A549 (cell line): Measurements from ENCODE around the gene CETP. TPM values are rescaled to one million over a fixed set of nuclear protein-coding genes. Genes with fewer than 3 reads are reported as not detected.

Experiments
- ATAC-seq, 2 experiments: fragments of 200-7000 bp in 1 of 2; fragments of >200 bp in 1 of 2; cut with Nextera tagmentation in 1 of 2; cut with Tn5 transposase in 1 of 2; 3 replicates each; pipeline versions ENCODE4 v1.8.0 to v1.9.1; 2018 to 2020; ENCODE audit warnings: mild to moderate bottlenecking in 1 of 2, moderate library complexity in 1 of 2
- CTCF ChIA-PET: fragments of 300-600 bp; sonication (Branson Sonifier 250); formaldehyde crosslinking; extraction: SDS; loops from one replicate; lab custom pipeline; 2021; ENCODE audit warnings: antibody characterized with exemption, inconsistent platforms; lab: Yijun Ruan, JAX
- POLR2A ChIA-PET: fragments of 350-600 bp; formaldehyde crosslinking; extraction: SDS; loops from one replicate; lab custom pipeline; 2021; ENCODE audit warnings: antibody characterized with exemption, inconsistent platforms; lab: Yijun Ruan, JAX
- DNase-seq, 2 experiments: peaks; one replicate each; pipeline versions ENCODE4 v3.0.0 to v3.0.0-alpha.2; 2011 to 2016; ENCODE audit warnings: low read depth in 1 of 2, low spot score in 1 of 2
- FAIRE-seq: peaks from 2 replicates; lab custom pipeline; 2011; peaks lifted over from hg19 to GRCh38; lab: Jason Lieb, UNC
- H3K27ac ChIP-seq, 2 experiments: fragments of >200 bp; sonication (Bioruptor Twin); formaldehyde crosslinking; 3 replicates each; pipeline ENCODE4 v1.5.1; 2016 to 2017
- H3K4me1 ChIP-seq: fragments of >200 bp; sonication (Bioruptor Twin); formaldehyde crosslinking; 3 replicates; pipeline ENCODE4 v1.6.1; 2016
- H3K4me2 ChIP-seq: fragments of >200 bp; sonication (Bioruptor Twin); formaldehyde crosslinking; 3 replicates; pipeline ENCODE4 v1.6.1; 2016
- H3K4me3 ChIP-seq: fragments of >200 bp; sonication (Bioruptor Twin); formaldehyde crosslinking; 3 replicates; pipeline ENCODE4 v1.5.1; 2016
- H3K9me3 ChIP-seq: fragments of >200 bp; sonication (Bioruptor Twin); formaldehyde crosslinking; 3 replicates; pipeline ENCODE4 v1.6.1; 2016
- CEBPB ChIP-seq, 2 experiments: fragments of >200 bp in 1 of 2; sonication (Bioruptor Twin) in 1 of 2; formaldehyde crosslinking in 1 of 2; IDR thresholded peaks; 2 replicates each; pipeline ENCODE4 v1.6.1; 2012 to 2016
- CHD2 ChIP-seq: fragments of 150-350 bp; IDR thresholded peaks from 2 replicates; pipeline ENCODE4 v1.6.1; 2014; ENCODE audit warnings: low read length; ENCODE audit not compliant: partially characterized antibody
- CHD4 ChIP-seq: fragments of 200-600 bp; sonication (generic); IDR thresholded peaks from 2 replicates; pipeline ENCODE4 v1.6.1; 2016; ENCODE audit warnings: antibody characterized with exemption, mild to moderate bottlenecking, borderline replicate concordance
- EP300 ChIP-seq, 2 experiments: fragments of >200 bp; sonication (Bioruptor Twin); formaldehyde crosslinking; IDR thresholded peaks; 2 replicates in 1 of 2; 3 replicates in 1 of 2; pipeline ENCODE4 v1.6.1; 2016 to 2017
- FOSL2 ChIP-seq, 2 experiments: fragments of 450-650 bp in 1 of 2; fragments of >200 bp in 1 of 2; sonication (Bioruptor Twin) in 1 of 2; formaldehyde crosslinking; IDR thresholded peaks; 2 replicates each; pipeline versions ENCODE4 v1.5.0 to v1.6.1; 2016 to 2020; ENCODE audit warnings: mild to moderate bottlenecking in 1 of 2, moderate library complexity in 1 of 2
- FOXS1 ChIP-seq: fragments of 250-450 bp; sonication (Bioruptor Pico); IDR thresholded peaks from 2 replicates; pipeline ENCODE4 v1.5.0; 2020; ENCODE audit warnings: mild to moderate bottlenecking, moderate library complexity
- HDAC2 ChIP-seq: fragments of 200-600 bp; sonication (generic); IDR thresholded peaks from 2 replicates; pipeline ENCODE4 v1.6.1; 2016
- HMGXB4 ChIP-seq: fragments of 250-450 bp; sonication (Bioruptor Pico); IDR thresholded peaks from 2 replicates; pipeline ENCODE4 v1.5.0; 2021; ENCODE audit warnings: mild to moderate bottlenecking, moderate library complexity, borderline replicate concordance
- HOXA7 ChIP-seq: fragments of 250-450 bp; sonication (Bioruptor Pico); IDR thresholded peaks from 2 replicates; pipeline ENCODE4 v1.5.0; 2020; ENCODE audit warnings: mild to moderate bottlenecking, moderate library complexity
- JUN ChIP-seq, 2 experiments: fragments of >200 bp; sonication (Bioruptor Twin); formaldehyde crosslinking; IDR thresholded peaks; 2 replicates in 1 of 2; 3 replicates in 1 of 2; pipeline ENCODE4 v1.6.1; 2016 to 2017
- KDM5A ChIP-seq: fragments of 200-600 bp; sonication (generic); IDR thresholded peaks from 2 replicates; pipeline ENCODE4 v1.6.1; 2016; ENCODE audit warnings: antibody characterized with exemption, mild to moderate bottlenecking
- NFE2L2 ChIP-seq: fragments of 150-350 bp; conservative IDR thresholded peaks from 2 replicates; pipeline ENCODE4 v1.6.1; 2014; ENCODE audit warnings: low read length
- NPAS2 ChIP-seq: fragments of 250-450 bp; sonication (Bioruptor Pico); IDR thresholded peaks from 2 replicates; pipeline ENCODE4 v1.8.0; 2022; ENCODE audit warnings: mild to moderate bottlenecking, moderate library complexity, borderline replicate concordance
- PBX3 ChIP-seq: IDR thresholded peaks from 2 replicates; pipeline ENCODE4 v1.6.1; 2012
- PHF8 ChIP-seq: fragments of 200-600 bp; sonication (generic); IDR thresholded peaks from 2 replicates; pipeline ENCODE4 v1.6.1; 2016; ENCODE audit warnings: low read depth, mild to moderate bottlenecking, antibody characterized with exemption, moderate library complexity, borderline replicate concordance
- RAD21 ChIP-seq, 2 experiments: fragments of >200 bp in 1 of 2; sonication (Bioruptor Twin) in 1 of 2; formaldehyde crosslinking in 1 of 2; IDR thresholded peaks in 1 of 2; conservative IDR thresholded peaks in 1 of 2; 2 replicates in 1 of 2; 3 replicates in 1 of 2; pipeline ENCODE4 v1.6.1; 2012 to 2018; ENCODE audit warnings: inconsistent platforms in 1 of 2
- RCOR1 ChIP-seq: fragments of 150-350 bp; IDR thresholded peaks from 2 replicates; pipeline ENCODE4 v1.6.1; 2014; ENCODE audit warnings: antibody characterized with exemption, low read length, low read depth
- RFX5 ChIP-seq: fragments of 450-650 bp; IDR thresholded peaks from 2 replicates; pipeline ENCODE4 v1.7.1; 2014; ENCODE audit warnings: antibody characterized with exemption, mild to moderate bottlenecking, moderate library complexity
- RNF2 ChIP-seq: fragments of 200-600 bp; sonication (generic); IDR thresholded peaks from 2 replicates; pipeline ENCODE4 v1.6.1; 2016; ENCODE audit warnings: low read depth, mild to moderate bottlenecking, antibody characterized with exemption, moderate library complexity, borderline replicate concordance
- SREBF2 ChIP-seq: fragments of 450-650 bp; IDR thresholded peaks from 2 replicates; pipeline ENCODE4 v1.6.1; 2014; ENCODE audit warnings: mild to moderate bottlenecking, moderate library complexity
- ZFP36 ChIP-seq: fragments of 450-650 bp; IDR thresholded peaks from 2 replicates; pipeline ENCODE4 v1.6.1; 2014; ENCODE audit warnings: borderline replicate concordance; ENCODE audit not compliant: partially characterized antibody
- ZSCAN20 ChIP-seq: fragments of 250-450 bp; sonication (Bioruptor Pico); IDR thresholded peaks from 2 replicates; pipeline ENCODE4 v1.8.0; 2022; ENCODE audit warnings: mild to moderate bottlenecking, moderate library complexity
- WGBS: methylation state at CpG from one replicate; pipeline ENCODE4 v1.1.6; 2017; ENCODE audit errors: missing lambda C conversion rate; 5-methylcytosine and 5-hydroxymethylcytosine counted together
- polyA plus RNA-seq, 4 experiments: library from polyadenylated mRNA; depleted of rRNA in 3 of 4; stranded (reverse); fragments of >200 nt; fragmentation: RNase III in 1 of 4; extraction: RNeasy Plus Mini Kit Qiagen cat#74134 plus additional on column Dnase treatment in 1 of 4; gene quantifications; 2 replicates in 3 of 4; 3 replicates in 1 of 4; pipeline ENCODE4 v1.2.3, GENCODE V29; 2011 to 2017
- TF ChIP-seq, protein P1 (sequence below): IDR thresholded peaks from 2 replicates; pipeline ENCODE4 v1.6.1; 2012
- TF ChIP-seq, protein P2 (sequence below): fragments of >200 bp; sonication (Bioruptor Twin); formaldehyde crosslinking; IDR thresholded peaks from 3 replicates; pipeline ENCODE4 v1.6.1; 2016

Gene CETP
- polyA plus RNA-seq, 2 of the 4 experiments (the other 2 are of a cell fraction): not detected

- ATAC-seq: no peak
- POLR2A ChIA-PET: interaction anchor here (1.0 kb wide), 1 partner anchor 55 kb away, joined by 3 read pairs; no protein-coding TSS in a partner anchor
- 91% methylated on average over 2 of the region's 2 CpGs for WGBS
- DNase-seq: no peak
- FAIRE-seq: no peak
- Histone ChIP-seq H3K4me2 (no peak overlapping the region), H3K4me3 (no peak overlapping the region), H3K9me3 (no peaks in the 10 kb centered on the region), H3K27ac (no peak overlapping the region)
- TF ChIP-seq ZSCAN20 (CRISPR knock-in tag): no peak
- no peak for TF ChIP-seq FOSL2 (IDR thresholded peaks at IDR 0.05)
- no peak for TF ChIP-seq FOSL2 (CRISPR knock-in tag; IDR thresholded peaks at IDR 0.05)
- no peak for TF ChIP-seq RCOR1
- TF ChIP-seq RFX5: no peak
- no peak for TF ChIP-seq SREBF2
- TF ChIP-seq, all 56 proteins: peak for 0
- H3K4me1 ChIP-seq: peaks cover 33% of the 10 kb centered on the region
- CTCF ChIA-PET: interaction anchor here (4.8 kb wide), 1 partner anchor 22 kb away, joined by 23 read pairs; no protein-coding TSS in a partner anchor
These were observed 25.9 kb downstream of the CETP start for GRCh38 chr16:56987692-56988091.

DNA sequence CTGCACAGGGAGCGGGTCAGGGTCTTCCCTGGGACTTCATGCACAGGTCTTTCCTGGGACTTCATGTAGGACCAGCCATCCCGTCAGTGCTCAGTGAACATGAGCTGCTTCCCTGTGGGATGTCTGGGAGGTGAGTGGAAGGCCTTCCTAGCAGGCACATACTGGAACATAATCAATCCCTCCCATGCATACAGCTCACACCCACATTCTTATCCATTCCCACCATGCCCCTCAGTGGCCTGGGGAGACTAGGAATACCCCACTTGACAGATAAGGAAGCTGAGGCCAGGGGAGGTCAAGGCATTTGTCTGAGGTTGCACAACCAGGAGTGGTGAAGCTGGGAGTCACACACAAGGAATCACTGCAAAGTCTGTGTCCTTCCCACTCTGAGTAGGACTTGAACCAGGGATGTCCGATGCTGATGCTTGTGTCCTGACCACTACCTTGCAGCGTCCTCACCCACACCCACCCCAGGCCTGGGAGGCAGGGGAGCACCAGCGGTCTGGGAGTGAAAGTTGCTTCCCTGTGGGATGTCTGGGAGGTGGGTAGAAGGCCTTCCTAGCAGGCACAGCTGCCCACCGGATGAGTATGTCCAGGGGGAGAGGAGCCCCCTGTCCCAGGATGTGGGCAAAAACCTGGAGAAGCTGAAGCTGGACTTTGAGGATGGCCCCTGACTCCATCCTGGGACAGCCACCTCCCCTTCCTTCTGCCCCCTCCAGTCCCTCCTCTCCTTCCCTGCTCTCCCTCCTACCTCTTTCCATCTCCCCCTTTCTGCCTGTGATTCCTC lies 26.6 kb downstream of the CETP start:
- ChIA-PET CTCF (interaction anchor here (1.2 to 4.8 kb wide), 2 partner anchors 8 to 23 kb away, joined by 3 to 23 read pairs; no protein-coding TSS in a partner anchor), POLR2A (no interaction called here)
- WGBS: 87% methylated on average over 6 of the region's 6 CpGs
- Histone ChIP-seq H3K27ac (peak overlapping the region in 1 of 2 experiments; percentile 89; a peak in 3 of 6 replicates), H3K4me1 (peaks cover 33% of the 10 kb centered on the region), H3K9me3 (no peaks in the 10 kb centered on the region), H3K4me3 (no peak overlapping the region), H3K4me2 (peak overlapping the region; percentile 87)
- no peak for DNase-seq
- TF ChIP-seq NPAS2 (CRISPR knock-in tag) (no peak), PBX3 (no peak), FOXS1 (CRISPR knock-in tag) (no peak), CHD2 (no peak), HOXA7 (CRISPR knock-in tag) (no peak)
- FAIRE-seq: no peak
- ATAC-seq: peak; percentile 3 to 15; a peak in 1 of 6 replicates

- H3K27ac ChIP-seq: peak within 1 kb of the TSS; percentile 74 to 89
- H3K4me1 ChIP-seq: peaks cover 25% of the 10 kb centered on the region
- H3K4me3 ChIP-seq: peak within 1 kb of the TSS; percentile 56
- WGBS: 15% methylated on average over 31 of the region's 64 CpGs
- no peaks in the 10 kb centered on the region for H3K9me3 ChIP-seq
- ATAC-seq (peak; percentile 76 to 88), DNase-seq (peak; percentile 62 to 86), FAIRE-seq (no peak)
- peak within 1 kb of the TSS; percentile 87 for H3K4me2 ChIP-seq
- ChIA-PET CTCF (interaction anchor here (0.7 to 4.8 kb wide), 4 partner anchors 9 to 84 kb away, joined by 3 to 23 read pairs (median 3); no protein-coding TSS in a partner anchor), POLR2A (interaction anchor here (0.9 kb wide), 1 partner anchor 142 kb away, joined by 3 read pairs; no protein-coding TSS in a partner anchor)
- TF ChIP-seq NFE2L2 (no peak), CHD4 (no peak), EP300 (IDR thresholded peaks at IDR 0.05) (no peak), HDAC2 (peak; percentile 87; the same call in 1 of the 2 replicates), ZFP36 (no peak), JUN (IDR thresholded peaks at IDR 0.05) (peak in 1 of 2 experiments; percentile 39; a peak in 1 of 5 replicates), RNF2 (0 out of 2 replicates have a peak, but pooled peaks have one; percentile 24), RAD21 (conservative IDR thresholded peaks at IDR 0.05 in 1 of 2, IDR thresholded peaks at IDR 0.05 in 1 of 2) (no peak), PHF8 (peak; percentile 49; the same call in 1 of the 2 replicates), CEBPB (IDR thresholded peaks at IDR 0.05) (no peak), KDM5A (no peak), HMGXB4 (CRISPR knock-in tag) (no peak)
- TF ChIP-seq, protein P1, sequence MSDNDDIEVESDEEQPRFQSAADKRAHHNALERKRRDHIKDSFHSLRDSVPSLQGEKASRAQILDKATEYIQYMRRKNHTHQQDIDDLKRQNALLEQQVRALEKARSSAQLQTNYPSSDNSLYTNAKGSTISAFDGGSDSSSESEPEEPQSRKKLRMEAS: peak; percentile 83
- TF ChIP-seq, protein P2, sequence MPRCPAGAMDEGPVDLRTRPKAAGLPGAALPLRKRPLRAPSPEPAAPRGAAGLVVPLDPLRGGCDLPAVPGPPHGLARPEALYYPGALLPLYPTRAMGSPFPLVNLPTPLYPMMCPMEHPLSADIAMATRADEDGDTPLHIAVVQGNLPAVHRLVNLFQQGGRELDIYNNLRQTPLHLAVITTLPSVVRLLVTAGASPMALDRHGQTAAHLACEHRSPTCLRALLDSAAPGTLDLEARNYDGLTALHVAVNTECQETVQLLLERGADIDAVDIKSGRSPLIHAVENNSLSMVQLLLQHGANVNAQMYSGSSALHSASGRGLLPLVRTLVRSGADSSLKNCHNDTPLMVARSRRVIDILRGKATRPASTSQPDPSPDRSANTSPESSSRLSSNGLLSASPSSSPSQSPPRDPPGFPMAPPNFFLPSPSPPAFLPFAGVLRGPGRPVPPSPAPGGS: no peak
These were observed 27.5 kb downstream of the CETP start, which contains the start of gene NLRC5 for GRCh38 chr16:56988948-56989945. Gene NLRC5, plus strand, starts transcription at chr16:56989557. Its CDS starts 31,156 bp downstream, at chr16:57020713.
